Mucosa of rectum (tissue), 2 donors: ENCODE results near the gene BTBD9.
"Not testable (repeated sequence)": the region's sequence is repeated elsewhere in the genome, so short reads cannot be mapped to it uniquely, and the experiment has no call there.

Experiments used
- H3K27ac ChIP-seq, 2 donors: one replicate each; pipeline ENCODE4 v1.7.0; 2013; ENCODE audit warnings: inconsistent platforms in 2 of 2, low read depth in 2 of 2, low read length in 2 of 2
- H3K27me3 ChIP-seq, 2 donors: one replicate each; pipeline ENCODE4 v1.7.0; 2013; ENCODE audit warnings: low read length in 2 of 2; ENCODE audit not compliant: control insufficient read depth in 2 of 2, insufficient read depth in 2 of 2
- H3K36me3 ChIP-seq, 2 donors: one replicate each; pipeline ENCODE4 v1.7.0; 2013; ENCODE audit warnings: low read length in 2 of 2; ENCODE audit not compliant: control insufficient read depth in 2 of 2, insufficient read depth in 2 of 2
- H3K4me1 ChIP-seq, 2 donors: one replicate each; pipeline ENCODE4 v1.7.0; 2013; ENCODE audit warnings: low read length in 2 of 2, mild to moderate bottlenecking in 1 of 2; ENCODE audit not compliant: control insufficient read depth in 2 of 2, insufficient read depth in 2 of 2
- H3K4me3 ChIP-seq, 2 donors: one replicate each; pipeline ENCODE4 v1.7.0; 2013; ENCODE audit warnings: low read length in 2 of 2
- H3K9ac ChIP-seq, 2 donors: one replicate each; pipeline ENCODE4 v1.7.0; 2013; ENCODE audit warnings: low read length in 2 of 2, low read depth in 1 of 2, mild to moderate bottlenecking in 1 of 2
- H3K9me3 ChIP-seq, 2 donors: one replicate each; pipeline ENCODE4 v1.7.0; 2013; ENCODE audit warnings: low read length in 2 of 2; ENCODE audit not compliant: control insufficient read depth in 2 of 2
- donor health status: healthy.
- donor health status: Normal muscosa, but diverticular disease.

The BTBD9 gene

DNA sequence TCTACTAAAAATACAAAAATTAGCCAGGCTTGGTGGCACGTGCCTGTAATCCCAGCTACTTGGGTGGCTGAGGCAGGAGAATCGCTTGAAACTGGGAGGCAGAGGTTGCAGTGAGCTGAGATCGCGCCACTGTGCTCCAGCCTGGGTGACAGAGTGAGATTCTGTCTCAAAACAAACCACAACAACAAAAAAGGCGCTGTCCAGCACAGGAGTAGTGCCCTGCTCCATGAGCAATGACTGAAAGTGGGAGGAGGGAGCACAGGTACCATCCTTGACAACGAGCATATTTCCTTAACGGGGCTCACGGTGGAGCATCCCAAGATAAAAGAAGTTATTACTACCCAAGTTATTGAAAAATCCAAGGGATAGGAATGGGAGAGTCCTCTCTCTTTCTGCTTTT, 291.9 kb downstream of the BTBD9 start:
- H3K27me3 ChIP-seq, H3K9ac ChIP-seq, H3K9me3 ChIP-seq, H3K27ac ChIP-seq, H3K4me3 ChIP-seq, H3K4me1 ChIP-seq, H3K36me3 ChIP-seq: not testable (repeated sequence)

DNA sequence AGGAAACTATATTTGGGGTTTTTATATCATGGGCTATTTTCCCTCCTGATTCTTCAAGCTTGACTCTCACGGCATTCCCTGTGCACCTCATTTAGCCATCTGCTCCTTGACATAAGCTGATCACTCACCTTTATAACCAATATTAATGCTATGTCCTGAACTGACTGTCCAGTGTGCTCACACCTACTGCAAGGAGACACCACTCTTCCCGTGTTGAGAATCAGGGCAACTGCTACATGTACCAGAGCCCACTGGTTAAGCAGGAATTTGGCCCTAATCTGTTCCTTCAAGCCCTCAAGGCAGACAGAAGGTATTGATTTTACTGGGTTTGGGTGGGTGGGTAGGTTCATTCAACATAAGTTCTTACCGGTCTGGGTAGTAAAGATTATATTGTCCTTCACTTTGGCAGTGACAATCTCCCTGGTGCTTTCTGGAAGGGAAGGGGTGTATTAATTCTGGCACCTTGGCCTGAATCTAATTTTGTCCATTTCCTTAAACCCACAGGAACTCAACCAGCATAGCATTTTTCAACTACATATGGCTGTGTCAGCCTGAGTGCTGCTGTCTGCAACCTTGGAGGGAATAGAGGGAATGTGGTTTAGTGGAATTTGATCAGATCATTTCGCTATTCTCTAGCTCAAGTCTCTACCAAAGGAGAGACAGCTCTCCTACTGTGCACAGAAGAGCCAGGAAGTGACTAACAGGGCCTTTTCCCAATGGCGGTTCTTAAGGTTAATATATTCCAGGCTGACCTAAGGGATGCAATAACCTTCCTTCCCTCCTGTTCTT, 293.2 kb downstream of the BTBD9 start:
- Histone ChIP-seq H3K27ac (no peak overlapping the region), H3K4me1 (no peaks in the 10 kb centered on the region), H3K27me3 (no peaks in the 10 kb centered on the region), H3K4me3 (no peak overlapping the region), H3K36me3 (peaks cover 0 to 2% of the 10 kb centered on the region in 2 donors), H3K9me3 (no peaks in the 10 kb centered on the region), H3K9ac (no peak overlapping the region)

DNA sequence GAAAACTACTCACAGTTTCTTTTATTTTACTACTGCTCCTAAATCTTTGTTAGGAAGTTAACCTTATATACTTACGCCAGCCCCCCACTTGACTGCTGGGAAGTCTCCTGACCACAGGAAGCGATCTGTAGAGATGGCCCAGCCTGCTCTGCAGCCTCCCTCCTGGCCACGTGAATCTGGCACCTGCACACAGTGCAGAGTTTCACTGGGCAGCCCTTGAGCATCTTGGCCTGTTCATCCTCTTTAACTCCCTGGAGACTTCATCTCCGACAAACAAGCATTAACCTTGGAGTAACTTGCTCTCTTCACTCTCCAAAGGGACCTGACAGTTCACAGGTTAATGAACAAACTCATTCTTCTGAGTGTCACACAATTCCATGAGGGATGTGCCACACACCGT, 294.1 kb downstream of the BTBD9 start:
- no peak overlapping the region for H3K4me3 ChIP-seq
- no peak overlapping the region for H3K27ac ChIP-seq
- peaks cover 0 to 2% of the 10 kb centered on the region in 2 donors for H3K36me3 ChIP-seq

DNA sequence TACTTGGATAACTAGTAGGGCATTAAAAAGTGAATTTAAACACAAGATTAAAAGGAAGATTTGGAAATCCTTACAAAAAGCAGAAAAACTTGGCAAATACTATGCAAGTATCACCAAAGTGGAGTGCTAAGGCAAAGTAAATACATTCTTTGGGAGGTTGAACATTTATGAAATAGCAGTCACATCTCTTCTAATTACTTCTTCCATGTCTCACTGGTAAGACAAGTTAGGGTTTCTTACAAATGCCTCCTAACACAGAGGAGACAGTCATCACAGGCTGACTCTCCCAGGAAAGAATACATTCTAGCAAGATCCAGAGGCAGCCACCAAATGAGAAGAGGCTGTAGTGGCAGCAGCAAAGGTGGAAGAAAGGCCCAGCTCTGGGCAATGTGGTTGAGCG, 298.2 kb downstream of the BTBD9 start:
- peaks cover 0 to 2% of the 10 kb centered on the region in 2 donors for H3K36me3 ChIP-seq
- H3K9me3 ChIP-seq = no peaks in the 10 kb centered on the region
- H3K9ac ChIP-seq = no peak overlapping the region
- H3K4me3 ChIP-seq = no peak overlapping the region
- H3K4me1 ChIP-seq = no peaks in the 10 kb centered on the region
- no peak overlapping the region for H3K27ac ChIP-seq
- no peaks in the 10 kb centered on the region for H3K27me3 ChIP-seq

More for the DNA sequence above, 294.1 kb downstream of the BTBD9 start:
- H3K4me1 ChIP-seq = no peaks in the 10 kb centered on the region
- no peak overlapping the region for H3K9ac ChIP-seq
- no peaks in the 10 kb centered on the region for H3K27me3 ChIP-seq
- H3K9me3 ChIP-seq = no peaks in the 10 kb centered on the region

DNA sequence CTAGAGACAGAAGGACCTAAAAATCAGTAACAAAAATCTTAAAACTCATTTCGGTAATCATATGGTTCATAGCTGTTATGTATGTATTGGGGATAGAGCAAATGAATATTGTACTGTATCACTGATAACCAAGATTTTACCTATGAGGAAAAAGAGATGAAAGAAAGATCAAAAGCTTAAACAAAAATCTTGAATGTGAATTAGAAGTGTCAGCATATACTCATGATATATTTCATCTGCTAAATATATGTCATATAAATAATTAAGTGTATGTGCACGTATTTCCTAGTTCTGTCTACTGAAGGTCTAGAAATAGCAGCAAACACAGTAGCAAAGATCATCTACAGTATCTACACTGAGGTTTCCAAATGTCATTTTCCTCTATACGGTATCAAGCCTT, 299.8 kb downstream of the BTBD9 start:
- Histone ChIP-seq H3K4me1 (no peaks in the 10 kb centered on the region), H3K9ac (no peak overlapping the region), H3K27me3 (no peaks in the 10 kb centered on the region), H3K9me3 (no peaks in the 10 kb centered on the region), H3K4me3 (no peak overlapping the region), H3K36me3 (peaks cover 0 to 2% of the 10 kb centered on the region in 2 donors), H3K27ac (no peak overlapping the region)

DNA sequence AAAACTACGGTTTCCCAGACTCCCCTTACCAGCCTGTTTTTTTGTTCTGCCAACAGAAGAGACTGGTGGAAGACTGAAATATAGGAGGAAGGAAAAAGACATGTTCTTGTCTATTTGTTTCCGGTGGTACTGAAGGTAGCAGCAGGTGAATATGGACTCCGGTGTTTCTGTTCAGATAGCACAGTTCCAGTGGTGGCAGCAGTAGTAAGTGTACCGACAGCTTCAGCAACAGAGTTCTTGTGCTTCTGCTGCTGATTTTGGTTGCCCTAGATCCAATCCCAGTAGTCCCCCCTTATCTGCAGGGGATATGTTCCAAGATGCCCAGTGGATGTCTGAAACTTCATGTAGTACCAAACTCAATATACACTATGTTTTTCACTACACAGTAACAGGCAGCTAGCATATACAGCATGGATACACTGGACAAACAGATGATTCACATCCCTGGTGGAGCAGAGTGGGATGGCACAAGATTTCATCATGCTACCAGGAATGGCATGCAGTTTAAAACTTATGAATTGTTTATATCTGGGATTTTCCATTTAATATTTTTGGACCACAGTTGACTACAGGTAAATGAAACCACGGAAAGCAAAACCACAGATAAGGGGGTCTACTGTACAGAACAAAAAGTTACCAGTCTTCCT, 301.8 kb downstream of the BTBD9 start:
- Histone ChIP-seq H3K4me3 (no peak overlapping the region), H3K4me1 (no peaks in the 10 kb centered on the region), H3K9me3 (peaks cover 0 to 4% of the 10 kb centered on the region in 2 donors), H3K27ac (no peak overlapping the region), H3K9ac (no peak overlapping the region), H3K27me3 (no peaks in the 10 kb centered on the region), H3K36me3 (no peaks in the 10 kb centered on the region)

DNA sequence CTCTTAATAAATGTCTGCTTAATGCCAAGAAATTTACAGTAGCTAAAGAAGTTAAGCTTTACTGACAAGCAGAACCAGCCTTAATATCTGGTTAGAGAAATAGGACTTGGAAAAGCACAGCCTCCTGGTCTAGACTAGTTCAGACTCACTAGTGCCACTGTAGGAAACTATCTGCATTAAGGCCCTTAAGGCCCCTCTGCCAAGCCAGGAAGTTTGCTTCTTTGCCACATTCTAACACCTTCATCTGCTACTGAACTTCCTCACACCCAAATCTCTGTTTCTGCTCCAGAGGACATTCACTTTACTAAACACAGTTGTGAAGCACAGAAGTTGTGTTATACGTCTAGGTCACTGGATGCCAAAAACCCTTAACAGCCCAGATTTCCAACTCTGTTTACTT, 302.8 kb downstream of the BTBD9 start:
- Histone ChIP-seq H3K36me3 (no peaks in the 10 kb centered on the region), H3K27ac (no peak overlapping the region), H3K27me3 (no peaks in the 10 kb centered on the region), H3K9ac (no peak overlapping the region), H3K4me1 (no peaks in the 10 kb centered on the region), H3K9me3 (peaks cover 0 to 4% of the 10 kb centered on the region in 2 donors), H3K4me3 (no peak overlapping the region)

DNA sequence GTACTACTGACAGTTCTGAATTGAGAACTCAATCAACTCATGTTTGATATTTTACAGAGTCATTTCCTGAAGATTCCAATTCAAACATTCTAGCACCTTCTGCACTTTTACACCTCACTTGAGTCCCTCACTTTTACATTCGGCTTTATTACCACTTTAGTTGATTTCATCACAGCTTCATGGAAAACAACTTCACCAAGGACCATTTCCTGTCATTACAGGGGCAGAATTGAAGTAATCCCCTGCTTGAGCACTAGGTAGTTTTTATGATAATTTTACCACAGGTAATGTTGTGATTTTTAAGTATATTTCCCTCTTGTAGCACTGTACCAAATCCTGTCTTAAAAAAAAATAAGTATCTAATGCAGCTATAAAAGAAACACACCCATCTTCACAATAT, 312.9 kb downstream of the BTBD9 start:
- Histone ChIP-seq H3K4me3 (no peak overlapping the region), H3K27ac (no peak overlapping the region), H3K27me3 (no peaks in the 10 kb centered on the region), H3K9ac (no peak overlapping the region), H3K9me3 (no peaks in the 10 kb centered on the region), H3K36me3 (no peaks in the 10 kb centered on the region), H3K4me1 (no peaks in the 10 kb centered on the region)

DNA sequence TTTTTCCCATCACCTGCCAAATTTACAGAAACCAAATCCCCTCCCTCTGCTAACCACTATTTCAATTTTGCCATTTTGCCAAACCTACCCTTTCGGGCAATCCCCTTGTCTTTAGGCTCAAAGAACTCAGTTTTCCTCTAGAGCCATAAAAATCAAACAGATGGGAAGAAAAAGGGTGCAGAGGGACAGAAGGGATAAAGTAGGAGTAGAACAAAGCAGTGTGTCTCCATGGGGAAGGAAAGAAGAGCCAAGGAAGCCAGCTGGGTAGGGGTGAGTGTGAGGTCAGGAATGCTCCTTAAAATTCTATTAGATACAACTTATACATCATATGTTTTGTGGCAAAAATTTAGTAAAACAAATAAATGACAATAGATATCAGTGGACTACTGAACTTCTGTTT, 316.5 kb downstream of the BTBD9 start:
- no peaks in the 10 kb centered on the region for H3K4me1 ChIP-seq
- no peaks in the 10 kb centered on the region for H3K27me3 ChIP-seq
- H3K4me3 ChIP-seq = no peak overlapping the region
- H3K27ac ChIP-seq = no peak overlapping the region
- peaks cover 0 to 4% of the 10 kb centered on the region in 2 donors for H3K36me3 ChIP-seq
- H3K9ac ChIP-seq = no peak overlapping the region
- no peaks in the 10 kb centered on the region for H3K9me3 ChIP-seq

DNA sequence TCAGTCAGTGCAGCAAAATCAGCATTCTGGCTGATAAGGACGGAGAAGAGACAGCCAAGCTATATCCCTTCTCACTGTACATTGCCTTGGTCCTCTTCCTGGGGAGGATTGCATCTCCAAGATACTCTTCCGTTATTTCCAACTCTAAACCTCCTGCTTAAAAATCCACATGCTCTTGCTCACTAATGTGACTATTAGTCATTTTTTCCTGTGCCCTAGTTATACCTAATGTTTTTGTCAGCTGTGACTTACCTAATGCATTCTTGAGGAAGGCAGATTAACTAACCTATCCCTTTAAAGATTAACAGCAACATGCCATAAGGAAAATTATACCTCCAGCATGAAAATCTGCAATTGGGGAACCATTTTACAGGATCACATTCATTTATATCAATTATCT, 317.6 kb downstream of the BTBD9 start:
- Histone ChIP-seq H3K9me3 (no peaks in the 10 kb centered on the region), H3K4me1 (no peaks in the 10 kb centered on the region), H3K27me3 (no peaks in the 10 kb centered on the region), H3K9ac (no peak overlapping the region), H3K27ac (no peak overlapping the region), H3K36me3 (peaks cover 0 to 4% of the 10 kb centered on the region in 2 donors), H3K4me3 (no peak overlapping the region)
